OCI-LY7 (cell line): ENCODE results near the gene CASP12.

ENCODE experiments used
- EZH2phosphoT487 ChIP-seq: fragments of 200-600 bp; sonication (generic); IDR thresholded peaks from 2 replicates; pipeline ENCODE4 v1.6.1; 2018; ENCODE audit warnings: low read depth, borderline replicate concordance, mild to moderate bottlenecking, mixed run types, antibody characterized with exemption, low read length, moderate library complexity, mixed read lengths
- TF ChIP-seq, protein P1 (sequence below): fragments of 200-600 bp; sonication (generic); conservative IDR thresholded peaks from 2 replicates; pipeline ENCODE4 v1.5.1; 2014; ENCODE audit warnings: mild to moderate bottlenecking, antibody characterized with exemption, low read length, moderate library complexity, mixed read lengths

DNA sequence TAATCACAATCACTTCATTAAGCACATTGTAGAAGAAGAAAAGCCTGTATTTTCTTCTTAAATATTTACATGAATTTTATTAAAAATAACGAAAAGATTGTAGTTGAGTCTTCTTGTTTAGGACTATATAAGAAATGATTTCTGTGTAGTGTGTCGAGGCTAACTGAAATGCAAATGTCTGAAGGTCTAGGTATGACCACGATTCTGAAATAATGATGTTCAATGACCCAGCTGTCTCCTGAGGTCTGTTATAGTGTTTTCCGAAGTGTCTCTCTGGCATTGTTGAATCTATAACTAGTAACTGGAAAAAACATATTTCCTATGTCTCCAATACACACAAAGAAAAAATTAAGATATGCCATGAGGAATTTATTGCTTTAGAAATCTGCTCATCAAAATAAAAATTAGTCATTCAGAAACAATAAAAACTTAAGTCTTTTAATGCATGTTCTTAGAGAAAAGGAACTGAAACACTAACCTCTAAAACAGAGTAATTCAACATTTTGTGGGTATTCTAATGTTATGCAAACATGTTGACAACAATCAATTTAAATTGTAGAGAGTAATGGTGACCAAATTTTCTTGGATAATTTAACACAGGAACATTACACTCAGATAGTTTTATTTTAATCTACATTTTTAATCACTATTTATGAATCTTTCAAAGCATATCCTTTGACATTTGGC lies 55.0 kb downstream of the CASP12 start:
- TF ChIP-seq, protein P1, sequence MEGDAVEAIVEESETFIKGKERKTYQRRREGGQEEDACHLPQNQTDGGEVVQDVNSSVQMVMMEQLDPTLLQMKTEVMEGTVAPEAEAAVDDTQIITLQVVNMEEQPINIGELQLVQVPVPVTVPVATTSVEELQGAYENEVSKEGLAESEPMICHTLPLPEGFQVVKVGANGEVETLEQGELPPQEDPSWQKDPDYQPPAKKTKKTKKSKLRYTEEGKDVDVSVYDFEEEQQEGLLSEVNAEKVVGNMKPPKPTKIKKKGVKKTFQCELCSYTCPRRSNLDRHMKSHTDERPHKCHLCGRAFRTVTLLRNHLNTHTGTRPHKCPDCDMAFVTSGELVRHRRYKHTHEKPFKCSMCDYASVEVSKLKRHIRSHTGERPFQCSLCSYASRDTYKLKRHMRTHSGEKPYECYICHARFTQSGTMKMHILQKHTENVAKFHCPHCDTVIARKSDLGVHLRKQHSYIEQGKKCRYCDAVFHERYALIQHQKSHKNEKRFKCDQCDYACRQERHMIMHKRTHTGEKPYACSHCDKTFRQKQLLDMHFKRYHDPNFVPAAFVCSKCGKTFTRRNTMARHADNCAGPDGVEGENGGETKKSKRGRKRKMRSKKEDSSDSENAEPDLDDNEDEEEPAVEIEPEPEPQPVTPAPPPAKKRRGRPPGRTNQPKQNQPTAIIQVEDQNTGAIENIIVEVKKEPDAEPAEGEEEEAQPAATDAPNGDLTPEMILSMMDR: no peak
- no peak for TF ChIP-seq EZH2phosphoT487
